Left renal cortex interstitium (tissue), 4 donors: ENCODE measurements around the gene FTO. TPM values are rescaled to one million over a fixed set of nuclear protein-coding genes. Genes with fewer than 3 reads are reported as not detected.

ENCODE experiments used
- DNase-seq, 4 donors: peaks; one replicate each; pipeline ENCODE4 v3.0.0-alpha.2; 2013; ENCODE audit warnings: low read depth in 4 of 4, low spot score in 2 of 4, missing footprints in 1 of 4
- polyA plus RNA-seq, 4 donors: library from polyadenylated mRNA; unstranded; fragments of 120-200 nt; gene quantifications; one replicate each; pipeline ENCODE4 v1.2.1, GENCODE V29; 2013; ENCODE audit not compliant: insufficient read length in 4 of 4

FTO gene
- polyA plus RNA-seq, 4 donors, result 83.2 to 91.1 (median 86.2) TPM

DNA sequence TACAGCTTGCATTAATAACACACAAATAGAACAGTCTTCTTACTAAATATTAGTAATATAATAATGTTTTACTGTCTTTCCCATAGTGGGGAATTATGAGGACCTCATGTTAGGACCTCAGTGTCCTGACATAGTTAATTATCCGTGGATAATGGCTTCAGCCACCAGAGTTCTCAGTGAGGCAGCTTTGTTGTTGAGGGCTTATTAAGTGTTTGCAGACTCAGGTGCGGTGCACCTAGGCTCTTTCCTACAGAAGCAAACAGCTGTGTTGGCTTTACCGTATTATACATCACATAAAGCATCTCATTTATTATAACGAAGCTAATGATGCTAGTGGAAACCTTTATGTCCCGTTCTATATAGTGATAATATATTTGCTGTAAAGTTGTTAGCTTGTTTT lies 246.7 kb downstream of the FTO start:
- DNase-seq, result no peak

DNA sequence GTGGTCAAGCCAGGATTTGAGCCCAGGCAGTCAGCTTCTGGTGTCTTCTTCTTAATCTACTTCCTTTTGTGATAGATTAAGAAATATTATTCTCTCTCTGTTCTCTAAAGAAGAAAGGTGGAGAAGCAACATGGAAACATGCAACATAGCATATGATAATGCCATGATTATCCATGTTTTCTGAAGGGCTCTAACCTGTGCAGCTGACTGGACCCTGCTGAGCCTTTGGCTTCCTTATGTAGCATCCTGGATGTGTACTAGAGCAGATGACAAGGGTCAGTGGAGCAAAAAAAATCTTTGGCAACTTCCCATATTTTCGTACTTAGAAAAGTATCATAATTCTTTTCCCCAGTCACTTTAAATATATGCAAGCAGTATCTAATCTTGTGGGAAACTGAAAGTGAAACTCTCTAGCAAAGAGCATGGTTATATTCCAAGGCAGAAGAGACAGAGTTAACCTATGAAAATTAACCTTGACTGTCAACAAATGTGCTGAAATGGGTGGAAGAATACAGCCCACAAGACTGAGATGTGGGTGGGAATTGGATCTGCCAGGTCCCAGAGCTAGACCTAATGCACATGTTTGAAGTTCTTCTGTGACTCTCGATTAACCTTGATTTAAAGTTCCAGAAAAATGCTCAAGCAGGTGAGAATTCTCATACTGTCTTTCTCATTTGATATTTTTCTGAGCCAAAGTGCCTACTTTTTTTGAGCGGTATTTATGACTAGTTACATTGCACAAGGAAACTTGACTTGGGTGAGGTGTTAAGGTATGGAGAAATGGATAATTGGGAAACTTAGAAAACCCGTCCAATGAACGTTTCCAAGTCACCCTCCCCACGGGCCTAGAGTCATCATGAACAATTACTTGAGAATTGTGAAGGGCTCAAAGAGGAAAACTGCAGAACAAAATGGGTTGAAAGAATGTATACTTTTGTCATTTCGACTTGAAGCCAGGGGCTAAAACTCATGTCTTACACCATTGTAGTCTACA lies 248.6 kb downstream of the FTO start:
- peak in 2 of 4 donors; percentile 19 to 29 for DNase-seq

DNA sequence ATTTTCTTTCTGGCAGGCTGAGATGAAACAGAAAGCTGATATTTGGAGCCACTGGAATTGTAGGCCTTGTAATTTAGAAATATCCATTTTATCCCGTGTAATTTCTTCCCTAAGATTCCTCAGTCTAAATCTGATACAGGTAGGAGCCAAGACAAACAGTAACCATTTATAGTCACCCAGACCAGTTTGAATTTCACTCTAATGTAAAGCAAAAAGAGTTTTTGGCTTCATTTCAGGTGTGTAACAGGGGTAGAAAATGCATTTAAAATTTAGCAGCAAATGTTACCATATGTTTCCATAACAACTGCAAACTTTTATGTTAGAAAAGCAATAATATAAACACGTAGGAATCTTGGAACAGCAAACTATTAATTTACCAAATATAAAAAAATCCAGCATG lies 249.4 kb downstream of the FTO start:
- DNase-seq, result no peak

DNA sequence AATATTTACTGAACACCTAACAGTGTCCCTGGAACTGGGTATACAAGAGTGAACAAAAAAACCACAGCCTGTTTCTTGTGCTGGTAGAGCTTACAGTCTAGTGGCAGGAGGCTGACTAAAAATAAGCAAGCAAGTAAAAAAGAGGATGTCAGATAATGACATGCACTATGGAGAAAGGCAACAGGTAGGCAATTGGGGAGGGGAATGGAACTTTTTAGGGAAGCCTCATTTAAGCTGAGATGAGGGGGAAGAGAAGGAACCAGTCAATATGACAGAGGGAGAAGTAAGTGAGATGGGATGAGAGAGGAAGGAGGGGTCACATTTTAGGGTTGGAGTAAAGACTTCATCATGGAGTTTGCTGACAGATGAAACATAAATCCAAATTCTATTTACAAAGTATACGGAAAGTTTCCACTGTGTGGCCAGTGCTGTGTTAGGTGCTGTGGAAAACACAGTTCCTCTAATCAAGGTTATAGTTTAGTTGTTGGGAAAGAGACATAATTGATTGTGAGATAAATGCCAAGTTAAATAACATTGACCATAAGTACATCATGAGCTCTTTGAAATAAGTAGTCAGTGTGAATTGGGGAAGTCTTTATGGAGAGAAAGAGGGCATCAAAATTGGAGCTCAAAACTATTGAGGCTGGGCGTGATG lies 251.4 kb downstream of the FTO start:
- no peak for DNase-seq

DNA sequence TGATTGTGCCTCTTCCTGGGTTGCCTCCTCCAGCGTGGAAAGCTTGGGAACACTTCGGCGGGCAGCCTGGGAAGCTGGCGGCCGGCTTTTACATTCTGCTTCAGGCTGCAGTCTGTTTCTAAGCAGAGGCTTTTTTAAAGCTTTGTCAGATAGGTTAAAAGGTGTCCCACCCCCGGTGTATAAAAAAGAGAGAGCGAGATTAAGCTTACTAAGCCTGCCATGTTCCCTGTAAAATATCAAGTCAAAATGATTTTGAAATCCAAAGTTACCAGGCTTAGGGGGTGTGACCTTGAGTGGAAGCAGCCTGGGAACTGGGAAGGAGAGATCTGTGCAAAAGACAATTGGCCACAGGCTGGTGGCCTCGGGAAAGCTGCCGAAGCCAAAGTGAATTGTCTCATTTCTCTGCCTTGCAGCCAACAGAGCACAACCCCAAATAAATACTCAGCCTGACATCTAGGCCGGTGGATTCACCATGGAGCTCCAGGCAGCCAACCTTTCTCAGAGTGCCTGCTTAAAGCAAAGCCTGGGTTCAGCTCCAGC lies 254.5 kb downstream of the FTO start:
- DNase-seq, result no peak

DNA sequence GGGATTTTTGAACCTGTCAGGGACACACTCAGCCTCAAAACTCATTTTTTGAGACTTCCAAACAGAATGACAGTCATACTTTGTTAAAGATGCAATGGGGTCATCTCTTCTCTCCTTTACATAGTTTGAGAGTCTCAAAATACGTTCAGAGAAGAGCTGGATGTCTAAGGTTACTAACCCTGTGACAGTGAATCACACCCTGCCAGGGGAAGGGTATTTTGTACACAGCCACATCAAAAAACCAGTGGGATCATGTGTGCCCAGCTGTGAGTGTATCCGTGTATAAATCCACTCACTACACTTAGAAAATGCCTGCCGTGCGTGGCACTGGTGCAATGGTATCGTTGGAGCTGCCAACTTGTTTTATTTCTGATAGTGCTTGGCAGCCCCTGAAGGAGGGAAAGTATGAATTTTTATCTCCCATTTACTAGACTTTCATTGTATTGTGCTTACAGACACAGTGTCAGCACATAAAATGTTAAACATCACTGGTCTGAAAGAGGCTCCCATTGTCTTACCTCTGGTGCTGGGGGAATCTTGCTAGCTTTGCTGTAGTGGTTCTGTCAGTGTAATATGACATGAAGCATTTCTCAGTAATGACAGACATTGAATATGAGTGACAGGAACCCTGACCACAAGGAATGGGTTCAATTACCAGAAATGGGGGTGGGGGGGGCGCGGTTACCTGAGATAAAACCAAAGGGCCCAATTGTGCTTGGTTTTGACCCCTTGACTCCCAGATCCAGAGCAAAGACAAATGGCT lies 256.3 kb downstream of the FTO start:
- no peak for DNase-seq

DNA sequence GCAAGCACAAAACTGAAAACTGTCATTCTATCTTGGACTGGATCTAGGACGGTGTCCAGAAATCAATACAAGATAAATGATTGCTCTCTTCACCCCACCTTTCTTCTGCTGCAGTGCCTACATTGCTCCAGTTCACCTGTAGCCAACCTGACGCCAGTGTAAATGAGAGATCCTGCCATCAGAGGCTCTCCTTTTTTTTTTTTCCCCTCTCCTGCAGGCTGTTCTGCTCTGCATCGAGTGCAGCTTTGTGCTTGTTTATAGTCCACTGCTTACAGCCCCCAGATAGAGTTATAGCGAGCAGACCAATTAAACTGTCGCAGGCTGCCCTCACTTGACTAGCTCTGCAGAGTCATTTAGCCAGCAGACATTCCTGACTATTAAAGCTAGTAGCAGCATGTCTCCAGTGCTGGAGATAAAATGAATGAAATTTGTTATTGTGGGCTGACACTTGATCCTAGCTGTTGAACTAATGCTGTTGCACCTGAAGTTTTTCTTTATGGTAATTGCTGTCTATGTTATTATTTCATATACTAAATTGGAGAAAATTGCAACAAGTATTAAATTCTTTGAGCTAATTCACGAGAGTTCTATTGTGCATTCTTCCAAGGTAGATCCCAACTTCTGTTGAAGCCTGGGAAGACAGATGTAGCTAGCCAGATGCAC lies 257.1 kb downstream of the FTO start:
- peak in 3 of 4 donors; percentile 32 to 70 (median 49) for DNase-seq

DNA sequence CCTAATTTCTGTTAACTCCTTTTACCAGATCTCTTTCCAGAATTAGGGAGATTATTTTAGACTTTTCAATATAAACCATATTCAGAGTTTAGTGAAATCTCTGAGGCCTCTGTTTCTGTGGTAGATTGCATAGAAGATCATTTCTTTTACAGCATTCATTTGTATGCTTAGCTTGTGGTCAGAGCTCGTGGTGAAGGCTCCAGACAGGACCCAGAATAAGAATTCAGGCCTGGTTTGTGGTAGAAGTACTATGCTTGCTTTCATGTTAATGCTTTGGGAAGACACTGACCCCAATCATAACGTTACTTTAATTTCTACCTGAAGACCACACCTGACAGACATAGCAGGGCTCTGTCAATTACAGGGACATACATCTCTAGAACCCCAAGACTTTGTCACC lies 258.1 kb downstream of the FTO start:
- no peak for DNase-seq

DNA sequence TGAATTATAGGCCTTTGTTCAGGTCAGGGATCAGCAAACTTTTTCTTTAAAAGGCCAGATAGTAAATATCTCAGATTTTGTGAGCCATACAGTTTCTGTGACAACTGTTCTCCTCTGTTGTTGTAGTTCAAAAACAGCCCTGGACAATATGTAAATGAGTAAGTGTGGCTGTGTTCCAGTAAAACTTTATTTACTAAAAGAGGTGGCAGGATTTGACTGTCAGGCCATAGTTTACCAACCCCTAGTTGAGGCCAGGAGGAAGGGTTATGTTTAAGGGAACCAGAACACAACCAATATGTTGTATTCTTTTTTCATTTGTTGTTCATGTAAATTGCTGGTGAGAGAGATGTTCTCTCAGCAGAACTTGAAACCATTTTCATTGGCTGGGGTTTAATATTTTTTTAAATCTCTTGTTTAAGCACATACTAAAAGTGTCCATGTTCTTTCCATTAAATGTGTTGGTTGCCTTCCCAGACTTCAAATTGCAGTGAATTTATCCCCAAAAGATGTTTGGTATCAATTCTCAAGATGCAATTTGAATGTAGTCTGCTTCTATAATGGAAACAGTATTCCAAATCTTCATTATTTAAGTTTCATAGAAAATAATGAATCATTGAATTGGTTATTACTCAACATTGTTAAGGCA lies 260.3 kb downstream of the FTO start:
- DNase-seq, result no peak

DNA sequence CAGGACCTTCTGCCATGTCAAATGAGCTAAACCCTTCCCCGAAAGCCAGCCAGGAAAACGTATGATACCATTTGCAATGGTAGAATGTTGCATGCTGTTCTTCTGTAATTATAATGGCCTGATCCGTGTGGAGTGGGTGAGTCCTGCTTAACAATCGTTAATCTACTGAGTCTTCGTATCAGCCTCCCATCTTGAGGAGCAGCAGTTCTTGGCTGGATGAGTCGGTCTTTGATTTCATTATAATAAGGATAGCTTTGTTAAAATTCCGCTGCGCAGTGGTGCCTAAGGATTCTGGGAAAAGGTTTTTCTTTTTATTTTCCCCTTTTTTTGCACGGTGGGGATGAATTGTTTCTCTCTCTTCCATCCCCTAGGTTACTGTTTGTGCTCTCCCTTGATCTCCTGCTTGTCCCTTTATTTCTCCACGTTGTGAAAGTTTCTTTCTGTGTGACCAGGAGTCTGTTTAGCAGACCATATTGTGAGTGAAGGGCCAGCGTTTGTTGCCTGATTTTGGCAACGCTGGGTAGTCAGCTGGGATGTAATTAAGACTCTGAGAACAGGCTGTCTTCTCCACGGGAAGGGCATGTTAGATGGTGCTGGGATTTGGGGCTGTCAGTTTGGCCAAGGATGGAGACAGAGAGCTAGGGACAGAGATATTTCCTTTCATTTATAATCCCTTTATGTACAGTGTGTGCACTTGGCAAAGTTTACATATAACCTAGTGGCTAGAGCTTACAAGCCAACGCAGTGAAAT lies 263.0 kb downstream of the FTO start:
- DNase-seq, result no peak

DNA sequence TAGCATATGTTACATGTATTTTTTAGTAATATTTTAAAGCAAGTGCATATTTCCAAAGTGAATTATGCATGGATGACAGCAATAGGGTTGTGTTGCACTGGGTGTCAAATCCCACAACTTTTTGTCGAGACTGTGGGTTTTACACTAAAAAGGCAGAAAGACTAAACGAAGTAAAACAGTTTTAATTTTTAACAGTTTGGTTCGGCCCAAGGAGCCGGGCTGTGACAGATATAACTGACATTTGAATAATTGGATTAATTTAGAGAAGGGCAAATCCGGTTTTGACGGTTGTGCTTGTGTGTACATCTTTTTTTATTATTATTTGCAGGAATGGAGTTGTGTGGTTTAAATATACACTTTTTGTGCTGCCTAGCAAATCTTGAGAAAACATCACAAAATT lies 263.6 kb downstream of the FTO start:
- DNase-seq, result no peak

DNA sequence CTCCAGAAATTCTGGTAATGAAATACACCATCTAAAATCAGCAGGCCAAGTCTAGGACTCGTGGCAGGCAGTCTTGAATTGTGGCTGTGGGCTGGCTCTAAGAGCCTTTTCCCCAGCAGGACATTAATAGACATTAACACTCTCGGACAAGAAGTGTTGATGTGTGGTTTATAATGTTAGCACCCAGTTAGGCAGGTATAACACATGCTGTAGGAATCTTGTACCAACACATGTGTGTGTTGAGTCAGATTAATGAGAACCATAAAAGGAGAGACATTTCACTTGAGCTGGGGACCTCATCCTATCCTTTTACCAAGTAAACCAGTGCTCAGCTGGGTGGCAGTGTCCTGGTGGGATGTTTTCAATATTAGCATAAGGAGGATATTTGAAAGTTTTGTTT lies 264.5 kb downstream of the FTO start:
- no peak for DNase-seq

DNA sequence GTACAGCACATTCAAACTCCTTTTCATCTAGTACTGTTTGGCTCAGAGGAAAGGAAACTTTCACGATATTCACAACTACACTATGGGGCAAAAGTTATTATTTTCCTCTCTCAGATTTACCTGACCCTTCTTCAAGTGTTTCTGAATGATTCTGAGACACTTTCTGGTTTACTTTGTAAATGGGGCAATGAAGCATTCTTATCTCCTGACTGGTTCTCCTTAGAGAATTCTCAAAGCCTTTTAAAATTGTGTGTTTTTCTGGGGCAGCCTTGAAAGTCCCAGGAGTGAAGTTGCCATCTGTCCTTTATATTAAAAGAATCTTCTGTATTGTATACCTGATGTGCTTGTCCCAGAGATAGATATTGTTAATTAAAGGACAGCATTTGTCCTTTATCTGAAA lies 264.9 kb downstream of the FTO start:
- no peak for DNase-seq

DNA sequence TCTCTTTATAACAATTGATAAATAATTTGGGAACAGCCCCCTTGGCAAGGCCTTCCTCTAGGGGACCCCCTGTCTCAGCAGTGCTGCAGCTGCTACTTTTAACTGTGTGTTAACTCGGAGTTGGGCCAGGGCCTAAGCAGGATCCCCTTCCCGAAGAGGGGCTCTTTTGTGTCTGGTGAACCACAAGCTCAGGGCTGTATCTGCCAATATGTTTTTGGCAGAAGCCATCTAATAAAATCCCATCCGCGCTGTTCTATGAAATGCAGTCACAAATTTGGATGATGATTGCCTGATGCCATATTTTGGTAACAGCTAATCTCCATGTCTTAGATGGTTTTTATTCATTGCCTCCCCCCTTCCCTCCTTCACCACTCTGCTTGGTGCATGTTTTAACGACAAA lies 267.7 kb downstream of the FTO start:
- no peak for DNase-seq

DNA sequence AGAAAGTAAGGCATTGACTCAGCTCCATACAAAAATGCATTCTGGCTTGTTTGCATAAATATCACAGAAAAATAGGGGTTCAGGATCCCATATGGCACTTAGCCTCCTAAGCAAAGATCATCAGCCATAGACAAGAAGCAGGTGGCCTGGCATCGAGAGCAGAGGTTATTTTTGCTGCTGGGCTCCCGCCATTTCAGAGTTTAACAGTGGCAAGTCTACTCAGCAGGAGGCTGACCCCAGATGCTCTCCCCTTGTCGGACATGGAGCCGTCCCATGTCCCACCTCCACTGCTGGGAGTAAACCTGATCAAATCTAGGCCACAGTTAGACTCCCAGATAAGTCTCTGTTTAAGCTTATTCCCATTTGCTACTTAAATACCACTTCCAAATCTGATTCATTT lies 269.1 kb downstream of the FTO start:
- DNase-seq, result no peak

DNA sequence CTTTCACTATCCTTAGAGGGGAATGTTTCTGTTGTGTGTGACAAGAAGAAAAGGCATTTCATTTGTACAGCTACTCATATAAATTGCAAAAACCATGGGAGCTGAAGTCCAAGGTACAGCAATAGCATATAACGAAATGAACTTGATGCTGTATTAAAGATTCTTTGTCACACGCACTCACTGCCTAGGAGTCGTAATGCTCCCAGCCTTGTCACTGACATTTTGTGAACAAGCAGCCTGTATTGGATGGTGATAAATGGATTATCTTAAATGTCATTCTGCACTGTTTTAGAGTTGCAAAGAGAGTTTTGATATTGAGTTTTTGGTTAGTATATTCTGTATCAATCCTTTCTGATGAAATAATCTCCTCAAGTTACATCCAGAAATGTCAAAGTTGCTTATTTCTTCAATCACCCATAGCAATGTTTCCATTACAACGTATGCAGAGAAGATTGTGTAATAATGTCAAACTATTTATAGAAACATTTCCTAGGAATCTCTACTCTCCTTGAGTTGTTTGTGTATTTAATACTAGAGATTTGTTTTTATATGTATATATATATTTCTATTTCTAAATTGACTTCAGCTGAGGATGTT lies 270.6 kb downstream of the FTO start:
- DNase-seq, result no peak

DNA sequence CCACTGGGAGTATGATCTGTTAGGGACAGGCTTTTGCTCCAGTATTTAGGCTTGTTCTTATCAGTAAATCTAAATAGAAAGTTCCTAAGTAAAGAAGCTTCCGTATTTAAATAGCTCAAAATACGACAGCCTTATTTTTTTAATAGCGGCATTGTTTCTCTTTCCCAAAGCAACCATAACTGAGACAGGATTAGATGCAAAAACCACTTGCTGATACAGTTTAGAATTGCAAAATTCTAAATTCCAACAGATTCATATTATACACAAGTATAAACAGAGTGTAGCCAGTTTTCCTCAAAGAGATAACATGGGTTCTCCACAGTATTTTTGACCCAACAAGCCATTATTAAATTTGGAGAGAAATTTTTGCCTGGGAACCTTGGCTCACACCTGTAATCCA lies 276.7 kb downstream of the FTO start:
- DNase-seq, result no peak

DNA sequence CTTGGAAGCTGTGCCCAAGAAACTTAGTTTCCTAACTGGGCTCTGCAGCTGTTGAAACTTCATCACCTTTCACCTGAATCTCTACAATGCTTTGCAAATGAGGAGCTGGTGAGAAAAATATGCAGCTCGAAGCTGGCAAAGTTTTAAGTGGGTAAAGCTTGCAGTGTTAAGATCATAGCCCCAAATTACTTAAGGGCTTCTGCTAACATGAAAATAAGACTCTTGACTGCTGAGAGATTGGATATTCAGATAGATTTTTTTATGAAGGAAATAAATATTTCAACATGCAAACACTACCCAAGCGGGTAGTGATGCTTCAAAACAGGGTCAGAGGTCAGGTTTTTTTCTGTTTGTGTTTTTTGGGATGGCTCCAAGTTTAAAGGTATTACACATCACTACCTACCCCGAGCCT lies 278.7 kb downstream of the FTO start:
- DNase-seq, result no peak

DNA sequence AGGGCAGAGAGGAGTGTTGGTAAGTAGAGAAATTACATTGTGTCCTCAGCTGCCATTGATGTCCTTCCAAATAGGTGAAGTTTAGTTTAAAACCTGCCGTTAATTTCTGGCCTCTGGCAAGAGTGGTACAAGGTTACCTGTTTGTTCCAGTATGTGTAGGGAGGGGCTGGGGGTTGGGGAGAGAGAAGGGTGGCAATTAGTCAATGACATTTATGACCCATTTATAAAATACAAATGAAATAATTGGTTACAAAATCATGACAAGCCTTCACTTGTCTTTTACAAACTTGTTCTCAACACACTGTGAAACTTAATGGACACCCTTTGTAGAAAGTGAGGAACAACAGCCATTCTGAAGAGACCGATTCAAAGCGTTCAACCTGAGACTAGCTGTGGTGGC lies 281.0 kb downstream of the FTO start:
- DNase-seq, result no peak
